Smooth muscle cell (in vitro differentiated cells): ENCODE results near the gene AOAH. TPM values are rescaled to one million over a fixed set of nuclear protein-coding genes. Genes with fewer than 3 reads are reported as not detected.

Source experiments
- DNase-seq: peaks from one replicate; lab custom pipeline; 2025; ENCODE audit not compliant: unreplicated experiment; lab: John Stamatoyannopoulos, UW
- H2AFZ ChIP-seq: fragments of 200-600 bp; sonication (generic); 2 replicates; pipeline ENCODE4 v1.6.0; 2016; ENCODE audit warnings: antibody characterized with exemption, low read depth, mild to moderate bottlenecking
- H3F3A ChIP-seq: fragments of 200-600 bp; sonication (generic); 2 replicates; pipeline ENCODE4 v1.6.0; 2017; ENCODE audit warnings: antibody characterized with exemption, low read depth
- H3K27ac ChIP-seq: fragments of 200-600 bp; sonication (generic); 2 replicates; pipeline ENCODE4 v1.5.1; 2016; ENCODE audit warnings: low read depth, mild to moderate bottlenecking
- H3K27me3 ChIP-seq: fragments of 200-600 bp; sonication (generic); 2 replicates; pipeline ENCODE4 v1.6.1; 2016; ENCODE audit warnings: low read depth, mild to moderate bottlenecking
- H3K36me3 ChIP-seq: fragments of 200-600 bp; sonication (generic); 2 replicates; pipeline ENCODE4 v1.5.1; 2016; ENCODE audit warnings: low read depth
- H3K4me1 ChIP-seq: fragments of 200-600 bp; sonication (generic); 2 replicates; pipeline ENCODE4 v1.5.1; 2016; ENCODE audit warnings: low read depth
- H3K4me2 ChIP-seq: fragments of 200-600 bp; sonication (generic); 2 replicates; pipeline ENCODE4 v1.6.0; 2016; ENCODE audit warnings: mild to moderate bottlenecking
- H3K4me3 ChIP-seq: fragments of 200-600 bp; sonication (generic); 2 replicates; pipeline ENCODE4 v1.5.1; 2016; ENCODE audit warnings: mild to moderate bottlenecking
- H3K79me2 ChIP-seq: fragments of 200-600 bp; sonication (generic); 2 replicates; pipeline ENCODE4 v1.6.0; 2016; ENCODE audit warnings: low read depth, mild to moderate bottlenecking
- H3K9ac ChIP-seq: fragments of 200-600 bp; sonication (generic); 2 replicates; pipeline ENCODE4 v1.6.0; 2016; ENCODE audit warnings: low read depth
- H3K9me3 ChIP-seq: fragments of 200-600 bp; sonication (generic); replicated peaks from 2 replicates; pipeline ENCODE4 v1.5.1; 2016; ENCODE audit warnings: low read depth
- H4K20me1 ChIP-seq: fragments of 200-600 bp; sonication (generic); 2 replicates; pipeline ENCODE4 v1.6.0; 2016; ENCODE audit warnings: low read depth
- CTCF ChIP-seq: fragments of 200-600 bp; sonication (generic); IDR thresholded peaks from 2 replicates; pipeline ENCODE4 v1.5.1; 2017; ENCODE audit warnings: borderline replicate concordance, mild to moderate bottlenecking, antibody characterized with exemption; ENCODE audit not compliant: insufficient read depth, poor library complexity, severe bottlenecking
- WGBS: methylation state at CpG from one replicate; pipeline ENCODE4 v1.1.7; 2016; ENCODE audit warnings: low lambda C conversion rate; 5-methylcytosine and 5-hydroxymethylcytosine counted together
- polyA plus RNA-seq: library from polyadenylated mRNA; unstranded; fragments of >200 nt; fragmentation: Nextera tagmentation; extraction: Ambion mirVana; gene quantifications from 2 replicates; pipeline ENCODE4 v1.2.1, GENCODE V29; 2016
- total RNA-seq: library from RNA; depleted of rRNA; stranded (reverse); fragments of >200 nt; gene quantifications from 2 replicates; pipeline ENCODE4 v1.2.3, GENCODE V29; 2014

Gene AOAH
- total and polyA plus RNA-seq, 2 experiments from 2014 or later = not detected

- no peak for DNase-seq
- Histone ChIP-seq H2AFZ (no peak overlapping the region), H3K27ac (no peak overlapping the region)
Measured at GRCh38 chr7:36473454-36474282, 250.6 kb downstream of the AOAH start.

DNA sequence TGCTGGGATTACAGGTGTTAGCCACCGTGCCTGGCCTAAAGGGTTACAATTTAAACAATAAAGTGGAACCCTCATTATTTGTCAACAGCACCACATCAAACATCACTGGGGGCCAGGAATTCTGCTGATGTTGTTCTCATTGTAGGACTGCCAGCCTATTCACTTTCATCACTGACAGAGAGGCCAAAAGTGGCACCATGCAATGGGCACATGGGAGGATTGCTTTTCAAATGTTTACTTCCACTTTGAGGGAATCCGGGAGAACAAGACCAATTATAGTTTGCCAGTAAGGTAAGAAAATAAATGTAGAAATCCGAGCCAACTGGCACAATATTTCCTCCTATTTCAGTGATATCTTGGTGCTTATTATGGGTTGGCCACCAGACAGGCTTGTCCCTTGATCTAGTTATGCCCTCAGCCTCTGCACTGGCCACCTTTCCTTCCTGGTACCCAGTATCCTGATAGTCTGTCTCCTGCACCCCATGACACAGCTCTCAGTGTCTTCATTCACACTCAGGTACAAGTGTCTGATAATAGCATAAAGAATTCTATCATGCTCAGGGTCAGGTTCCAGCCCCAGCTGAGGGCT lies 252.1 kb downstream of the AOAH start:
- WGBS = 84% methylated on average over 3 of the region's 3 CpGs
- no peaks in the 10 kb centered on the region for H4K20me1 ChIP-seq
- no peaks in the 10 kb centered on the region for H3K4me1 ChIP-seq
- H3F3A ChIP-seq = no peaks in the 10 kb centered on the region
- H3K36me3 ChIP-seq = no peaks in the 10 kb centered on the region
- H3K79me2 ChIP-seq = no peaks in the 10 kb centered on the region
- H3K4me2 ChIP-seq = no peak overlapping the region
- H2AFZ ChIP-seq = no peak overlapping the region
- H3K27me3 ChIP-seq = no peaks in the 10 kb centered on the region
- H3K27ac ChIP-seq = no peak overlapping the region
- no peak for TF ChIP-seq CTCF
- no peaks in the 10 kb centered on the region for H3K9me3 ChIP-seq
- DNase-seq = no peak
- no peak overlapping the region for H3K4me3 ChIP-seq
- no peak overlapping the region for H3K9ac ChIP-seq

More at GRCh38 chr7:36473454-36474282, 250.6 kb downstream of the AOAH start:
- Histone ChIP-seq H3K9ac (no peak overlapping the region), H3K27me3 (no peaks in the 10 kb centered on the region), H3K4me3 (no peak overlapping the region), H3K79me2 (no peaks in the 10 kb centered on the region), H3K9me3 (no peaks in the 10 kb centered on the region), H3K4me1 (no peaks in the 10 kb centered on the region), H3F3A (no peaks in the 10 kb centered on the region), H3K4me2 (no peak overlapping the region), H4K20me1 (no peaks in the 10 kb centered on the region), H3K36me3 (no peaks in the 10 kb centered on the region)
- WGBS = 69% methylated on average over 12 of the region's 12 CpGs
- peak; percentile 53 for TF ChIP-seq CTCF

GRCh38 chr7:36469236-36469635 lies 255.1 kb downstream of the AOAH start:
- DNase-seq = no peak
- no peak overlapping the region for H3K4me2 ChIP-seq
- H3K27ac ChIP-seq = no peak overlapping the region
- no peak for TF ChIP-seq CTCF
- H3K79me2 ChIP-seq = no peaks in the 10 kb centered on the region
- H3K27me3 ChIP-seq = no peaks in the 10 kb centered on the region
- no peaks in the 10 kb centered on the region for H3F3A ChIP-seq
- no peak overlapping the region for H3K4me3 ChIP-seq
- H3K36me3 ChIP-seq = no peaks in the 10 kb centered on the region
- H4K20me1 ChIP-seq = no peaks in the 10 kb centered on the region
- H3K9ac ChIP-seq = no peak overlapping the region
- H2AFZ ChIP-seq = no peak overlapping the region
- no peaks in the 10 kb centered on the region for H3K9me3 ChIP-seq
- H3K4me1 ChIP-seq = no peaks in the 10 kb centered on the region
